Sigmoid colon (tissue), 4 donors: ENCODE results near the gene GRIP1.

Source experiments
- EP300 ChIP-seq, 4 donors: sonication (generic); formaldehyde crosslinking; IDR thresholded peaks; one replicate each; pipeline ENCODE4 v1.6.1; 2017; ENCODE audit warnings: antibody characterized with exemption in 4 of 4
- POLR2A ChIP-seq, 2 donors: fragments of 450-650 bp; IDR thresholded peaks; one replicate each; pipeline ENCODE4 v1.6.1; 2016; ENCODE audit warnings: antibody characterized with exemption in 2 of 2, mild to moderate bottlenecking in 2 of 2, moderate library complexity in 2 of 2
- POLR2AphosphoS5 ChIP-seq, 4 donors: sonication (generic); formaldehyde crosslinking; IDR thresholded peaks; one replicate each; pipeline ENCODE4 v1.6.1; 2017; ENCODE audit warnings: antibody characterized with exemption in 4 of 4
- TF ChIP-seq, protein P1 (sequence below), 4 experiments: fragments of 450-650 bp in 3 of 4; fragments of 200-600 bp in 1 of 4; IDR thresholded peaks; one replicate each; pipeline ENCODE4 v1.5.1; 2016 to 2019; ENCODE audit warnings: antibody characterized with exemption in 4 of 4, mild to moderate bottlenecking in 3 of 4, moderate library complexity in 2 of 4

DNA sequence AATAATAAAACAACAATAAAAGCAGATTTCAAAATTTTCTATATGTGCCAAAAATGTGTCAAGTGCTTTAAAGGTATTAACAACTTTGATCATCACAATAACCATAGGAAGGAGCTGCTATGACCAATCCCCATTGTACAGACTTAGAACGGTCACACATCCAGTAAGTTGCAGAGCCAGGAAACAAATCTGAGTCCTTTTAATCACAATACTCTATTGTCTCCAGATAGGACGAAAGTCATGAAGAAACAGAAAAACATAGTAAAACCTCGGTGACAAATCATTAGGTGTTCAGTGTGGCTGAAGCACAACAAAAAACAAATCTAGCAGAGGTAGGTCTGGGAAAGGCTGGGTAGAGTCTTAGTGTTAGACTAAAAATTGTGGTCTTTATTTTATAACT is 178.8 kb downstream of the GRIP1 start:
- no peak for TF ChIP-seq POLR2A (IDR thresholded peaks at IDR 0.05)
- TF ChIP-seq POLR2AphosphoS5 (IDR thresholded peaks at IDR 0.05) = no peak
- TF ChIP-seq, protein P1, sequence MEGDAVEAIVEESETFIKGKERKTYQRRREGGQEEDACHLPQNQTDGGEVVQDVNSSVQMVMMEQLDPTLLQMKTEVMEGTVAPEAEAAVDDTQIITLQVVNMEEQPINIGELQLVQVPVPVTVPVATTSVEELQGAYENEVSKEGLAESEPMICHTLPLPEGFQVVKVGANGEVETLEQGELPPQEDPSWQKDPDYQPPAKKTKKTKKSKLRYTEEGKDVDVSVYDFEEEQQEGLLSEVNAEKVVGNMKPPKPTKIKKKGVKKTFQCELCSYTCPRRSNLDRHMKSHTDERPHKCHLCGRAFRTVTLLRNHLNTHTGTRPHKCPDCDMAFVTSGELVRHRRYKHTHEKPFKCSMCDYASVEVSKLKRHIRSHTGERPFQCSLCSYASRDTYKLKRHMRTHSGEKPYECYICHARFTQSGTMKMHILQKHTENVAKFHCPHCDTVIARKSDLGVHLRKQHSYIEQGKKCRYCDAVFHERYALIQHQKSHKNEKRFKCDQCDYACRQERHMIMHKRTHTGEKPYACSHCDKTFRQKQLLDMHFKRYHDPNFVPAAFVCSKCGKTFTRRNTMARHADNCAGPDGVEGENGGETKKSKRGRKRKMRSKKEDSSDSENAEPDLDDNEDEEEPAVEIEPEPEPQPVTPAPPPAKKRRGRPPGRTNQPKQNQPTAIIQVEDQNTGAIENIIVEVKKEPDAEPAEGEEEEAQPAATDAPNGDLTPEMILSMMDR (IDR thresholded peaks at IDR 0.05) = no peak
- no peak for TF ChIP-seq EP300 (IDR thresholded peaks at IDR 0.05)
